ENCODE results near the gene MACO1.

- TF ChIP-seq POLR2AphosphoS5 (IDR thresholded peaks at IDR 0.05; ENCODE audit: borderline replicate concordance, low read depth, low read length) (no peak), EZH2 (IDR thresholded peaks at IDR 0.05) (no peak)
These were observed 61.6 kb downstream of the MACO1 start for GRCh38 chr1:25492323-25492722.

Measured in SK-N-MC (cell line).